Inferior parietal cortex (tissue), 1 donor: ENCODE measurements around the gene TMEFF2.
"Not testable (repeated sequence)": the region's sequence is repeated elsewhere in the genome, so short reads cannot be mapped to it uniquely, and the experiment has no call there.

ENCODE experiments used
- DNase-seq: peaks from one replicate; pipeline ENCODE4 v3.0.0-alpha.2; 2016; ENCODE audit errors: extremely low spot score

The TMEFF2 gene

DNA sequence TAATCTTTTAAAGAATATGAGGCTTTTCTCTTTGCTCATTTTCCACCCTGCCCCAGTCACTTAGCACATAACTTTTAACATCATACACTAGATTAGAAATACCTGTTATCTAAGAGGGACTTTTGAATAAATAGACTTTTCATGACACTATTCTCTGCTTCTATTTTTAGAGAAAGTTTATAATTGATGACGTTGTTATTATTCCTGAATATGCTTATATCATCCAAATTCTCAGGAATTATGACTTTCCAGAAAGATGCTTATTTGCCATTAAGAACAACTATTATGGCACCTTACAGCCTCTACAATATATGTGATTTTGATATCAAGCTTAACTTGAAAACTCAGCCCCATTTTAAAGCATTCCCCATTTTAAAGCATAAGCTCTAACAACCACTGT, 11.4 kb downstream of the TMEFF2 start:
- no peak for DNase-seq

DNA sequence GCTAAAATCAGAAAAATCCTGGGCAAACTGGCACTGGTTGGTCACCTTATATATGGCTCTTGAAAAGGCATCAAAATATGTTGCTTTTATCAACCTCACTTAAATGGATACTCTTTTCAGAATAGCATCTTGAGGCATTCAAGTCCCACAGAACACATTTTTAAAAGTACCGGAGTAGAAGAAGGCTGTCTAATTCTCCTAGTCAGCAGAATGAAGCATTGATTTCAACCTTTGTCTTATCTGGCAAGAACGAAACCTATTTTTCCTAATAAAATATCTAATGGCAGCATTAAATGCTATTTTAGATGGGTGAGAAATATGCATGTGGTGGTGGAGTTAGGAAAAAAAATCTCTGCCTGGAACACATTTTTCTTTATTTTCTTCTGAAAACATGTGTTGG, 27.8 kb downstream of the TMEFF2 start:
- no peak for DNase-seq

DNA sequence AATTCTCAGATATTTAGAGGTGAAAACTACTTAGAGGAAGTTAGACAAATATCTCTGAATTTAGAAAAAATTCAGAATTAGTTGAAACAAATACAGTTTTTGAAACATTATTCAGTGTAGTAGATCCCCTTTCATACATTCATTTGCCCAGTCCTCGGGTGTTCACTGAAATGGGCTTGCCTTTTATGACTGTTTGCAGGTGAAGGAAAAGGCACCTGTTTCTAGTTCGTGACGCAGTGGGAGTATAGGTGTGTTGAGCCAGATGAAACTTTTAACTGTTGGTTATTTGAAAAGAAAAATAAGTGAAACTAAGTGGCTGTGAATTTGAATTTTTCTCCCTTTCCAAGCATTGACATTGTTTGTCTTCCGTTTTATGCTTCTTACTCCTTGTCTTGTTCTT, 28.9 kb downstream of the TMEFF2 start:
- DNase-seq = no peak

DNA sequence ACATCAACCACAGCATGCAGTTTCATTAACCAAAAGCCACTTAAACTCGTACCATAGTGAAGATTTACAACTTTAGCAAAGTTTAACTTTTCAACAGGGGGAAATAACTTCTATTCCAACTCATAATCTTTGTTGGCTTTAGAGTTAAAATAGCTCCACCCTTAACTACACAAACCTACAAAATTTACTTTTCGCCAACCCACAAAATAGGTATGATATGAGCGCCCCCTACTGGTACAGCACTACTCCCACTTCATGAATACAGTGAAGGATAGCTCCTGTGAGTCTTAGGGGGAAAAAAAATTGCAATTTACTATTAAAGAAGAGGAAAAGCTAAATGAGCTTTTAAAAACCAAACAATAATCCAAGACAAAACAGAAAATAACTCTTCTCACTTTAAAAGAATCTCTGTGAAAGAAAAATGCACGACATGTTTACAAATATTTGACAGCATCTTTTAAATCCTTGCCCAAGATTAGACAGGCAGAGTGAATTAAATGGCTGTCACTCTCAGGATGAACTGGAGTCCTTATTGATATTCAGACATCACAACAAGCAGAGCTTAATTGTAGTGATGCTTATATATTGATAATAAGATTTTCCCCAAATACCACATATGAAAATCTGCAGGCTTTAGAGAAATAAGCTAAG, 32.2 kb downstream of the TMEFF2 start:
- peak; percentile 89 for DNase-seq

DNA sequence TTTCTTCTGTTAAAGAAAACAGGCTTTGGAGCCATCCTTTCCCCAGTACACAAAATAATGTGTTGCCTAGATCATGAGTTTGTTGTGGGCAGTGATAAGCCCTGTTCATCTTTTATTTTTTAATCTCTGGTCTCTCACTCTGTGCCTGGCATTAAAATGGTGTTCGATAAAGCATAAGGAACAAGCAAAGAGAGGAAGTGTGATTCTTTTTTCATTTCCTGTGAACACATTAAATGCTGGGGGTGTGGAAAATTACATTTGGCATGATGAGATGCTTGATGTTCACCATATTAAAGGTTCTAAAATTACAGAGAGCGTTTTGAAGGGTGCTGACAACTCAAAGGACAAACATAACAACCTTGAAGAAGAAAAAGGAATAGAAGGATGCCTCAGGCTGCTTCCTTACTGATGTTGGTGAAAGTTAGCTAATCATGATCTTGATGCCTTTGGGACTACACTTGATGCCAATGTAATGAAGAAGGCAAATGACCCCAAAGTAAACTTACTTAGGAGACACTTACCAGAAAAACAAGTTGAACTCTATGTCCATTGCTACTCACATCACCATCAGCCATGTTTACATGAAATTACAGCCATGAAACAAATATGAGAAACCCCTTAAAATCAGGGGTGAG, 33.0 kb downstream of the TMEFF2 start:
- DNase-seq = no peak

DNA sequence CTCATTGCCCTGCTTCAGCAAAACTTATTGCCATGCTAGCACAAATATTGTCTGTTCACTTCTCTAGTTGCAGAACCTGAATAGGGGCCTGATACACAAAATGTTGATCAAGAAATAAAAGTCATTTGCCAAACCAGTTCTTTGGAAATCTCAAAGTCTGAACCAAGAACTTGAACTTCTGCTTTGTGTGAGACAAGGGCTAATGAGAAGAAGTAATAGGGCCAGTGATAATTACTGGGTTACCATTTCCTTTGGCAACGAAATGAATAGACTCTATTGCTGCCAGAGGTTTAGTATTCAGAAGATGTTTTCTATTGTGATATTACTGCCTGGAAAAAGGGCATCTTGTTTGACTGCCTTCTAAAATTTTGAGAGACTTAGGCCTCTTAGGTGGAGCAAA, 35.0 kb downstream of the TMEFF2 start:
- DNase-seq = no peak

DNA sequence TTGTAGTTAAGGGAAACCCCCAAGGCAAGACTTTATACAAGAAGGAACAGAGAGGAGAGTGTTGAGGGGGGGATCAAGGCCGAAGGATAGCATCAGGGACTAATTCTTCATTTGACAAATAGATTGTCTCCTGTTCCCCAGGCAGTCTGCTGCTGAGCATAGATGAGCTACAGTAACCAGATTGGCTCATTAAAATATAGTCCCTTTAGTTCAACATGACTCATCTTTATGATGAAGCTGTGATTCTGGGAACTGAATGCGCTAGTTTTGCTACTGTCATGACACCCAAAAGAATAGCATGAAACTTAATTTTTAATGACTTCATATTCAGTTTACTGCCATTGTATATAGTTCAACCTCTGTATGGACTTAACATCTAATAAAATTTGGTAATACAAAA, 35.5 kb downstream of the TMEFF2 start:
- no peak for DNase-seq

DNA sequence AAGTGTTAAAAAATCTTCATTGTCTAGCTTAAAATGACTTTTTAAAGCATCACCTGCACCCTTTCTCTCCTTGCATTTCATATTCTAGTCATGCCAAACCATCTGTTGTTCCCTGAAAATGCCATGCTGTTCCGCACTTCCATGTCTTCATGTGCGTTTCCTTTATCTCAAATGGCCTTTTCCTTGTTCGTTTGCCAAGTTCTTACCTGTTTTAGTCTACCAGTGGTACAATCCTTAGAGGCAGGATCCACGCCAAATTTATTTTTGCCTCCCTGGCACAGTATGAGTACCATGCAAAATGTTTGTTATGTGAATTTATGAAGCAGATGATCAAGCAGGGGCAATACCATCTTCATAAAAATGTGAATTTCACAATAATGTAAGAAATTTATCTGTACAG, 37.0 kb downstream of the TMEFF2 start:
- DNase-seq = no peak

DNA sequence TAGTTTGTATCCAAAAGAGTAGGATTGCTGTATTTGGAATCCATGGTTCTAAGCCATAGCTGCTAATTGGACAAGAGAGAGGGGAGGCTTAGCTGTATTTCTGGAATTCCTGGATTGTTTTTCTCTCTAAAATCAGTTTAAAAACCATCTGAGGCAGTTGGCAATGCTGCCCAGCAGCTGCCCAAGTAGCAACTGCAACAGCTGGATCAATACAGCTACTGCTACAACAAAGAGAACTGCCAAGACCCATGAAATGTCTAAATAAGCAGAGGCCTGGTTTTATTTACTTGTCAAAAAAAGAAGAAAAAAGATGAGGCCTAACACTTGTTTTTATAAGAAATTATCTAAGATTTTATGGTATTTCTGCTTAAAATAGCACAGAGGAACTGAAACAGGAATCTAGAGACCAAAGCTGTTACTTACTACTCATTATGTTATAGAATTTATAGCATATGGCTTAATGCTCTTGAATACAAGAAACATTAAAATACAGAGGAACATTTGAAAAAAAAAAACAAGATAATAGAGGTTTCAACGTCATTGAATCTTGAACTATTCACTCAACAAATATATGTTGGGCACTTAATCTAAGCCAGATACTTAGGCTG, 39.1 kb downstream of the TMEFF2 start:
- DNase-seq = no peak

DNA sequence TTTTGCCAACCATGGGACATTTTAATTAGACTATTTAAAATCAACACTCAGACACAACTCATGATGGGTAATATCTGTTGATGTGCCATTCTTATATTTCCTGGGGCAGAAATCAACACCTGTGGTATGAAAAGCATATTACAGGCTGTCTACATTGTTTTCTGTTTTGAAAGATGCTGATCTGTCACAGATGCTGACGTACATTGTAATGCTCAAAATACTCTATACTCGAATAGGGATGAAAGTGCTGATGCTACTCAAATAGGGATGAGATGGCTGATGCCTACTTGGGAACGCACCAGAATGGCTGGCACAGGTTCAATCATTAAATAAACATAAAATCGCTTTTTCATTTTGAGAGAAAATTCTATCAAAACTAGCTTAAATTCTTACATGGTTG, 41.2 kb downstream of the TMEFF2 start:
- no peak for DNase-seq

DNA sequence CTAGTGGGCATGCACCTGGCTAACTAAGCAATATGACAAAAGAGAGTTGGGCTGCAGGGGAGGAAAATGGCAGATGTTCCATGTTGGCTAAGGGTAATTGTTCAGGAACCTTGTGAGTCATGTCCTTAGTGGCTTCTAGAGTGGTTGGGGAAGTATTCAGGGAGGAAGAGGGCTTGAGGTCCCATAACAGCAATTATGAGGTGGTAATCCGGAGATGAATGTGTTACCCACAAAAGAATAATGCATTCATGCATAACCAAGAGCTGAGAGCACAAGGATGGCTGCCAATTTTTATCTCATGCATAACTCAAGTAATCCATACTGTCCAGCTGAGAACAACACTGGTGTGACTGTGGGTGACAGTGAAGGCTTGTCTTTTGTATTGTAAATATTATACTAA, 42.9 kb downstream of the TMEFF2 start:
- no peak for DNase-seq

DNA sequence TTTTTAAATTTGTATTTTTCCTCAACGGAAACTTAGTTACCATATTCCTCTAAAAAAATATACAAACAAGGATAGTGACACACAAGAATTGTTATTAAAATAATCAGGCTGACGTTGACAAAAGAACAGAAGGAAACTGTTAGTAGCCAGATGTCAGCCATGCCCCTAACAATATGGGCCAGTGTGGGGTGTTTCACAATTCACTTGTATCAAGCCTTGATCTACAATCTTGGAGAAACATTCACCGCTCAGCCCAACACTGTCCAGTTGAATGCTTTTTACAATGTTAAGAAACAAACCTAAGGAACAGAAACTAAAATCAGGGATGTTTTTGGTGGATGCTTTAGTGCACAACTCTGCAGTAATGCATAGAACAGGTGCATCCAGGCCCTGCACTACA, 44.6 kb downstream of the TMEFF2 start:
- DNase-seq = no peak

DNA sequence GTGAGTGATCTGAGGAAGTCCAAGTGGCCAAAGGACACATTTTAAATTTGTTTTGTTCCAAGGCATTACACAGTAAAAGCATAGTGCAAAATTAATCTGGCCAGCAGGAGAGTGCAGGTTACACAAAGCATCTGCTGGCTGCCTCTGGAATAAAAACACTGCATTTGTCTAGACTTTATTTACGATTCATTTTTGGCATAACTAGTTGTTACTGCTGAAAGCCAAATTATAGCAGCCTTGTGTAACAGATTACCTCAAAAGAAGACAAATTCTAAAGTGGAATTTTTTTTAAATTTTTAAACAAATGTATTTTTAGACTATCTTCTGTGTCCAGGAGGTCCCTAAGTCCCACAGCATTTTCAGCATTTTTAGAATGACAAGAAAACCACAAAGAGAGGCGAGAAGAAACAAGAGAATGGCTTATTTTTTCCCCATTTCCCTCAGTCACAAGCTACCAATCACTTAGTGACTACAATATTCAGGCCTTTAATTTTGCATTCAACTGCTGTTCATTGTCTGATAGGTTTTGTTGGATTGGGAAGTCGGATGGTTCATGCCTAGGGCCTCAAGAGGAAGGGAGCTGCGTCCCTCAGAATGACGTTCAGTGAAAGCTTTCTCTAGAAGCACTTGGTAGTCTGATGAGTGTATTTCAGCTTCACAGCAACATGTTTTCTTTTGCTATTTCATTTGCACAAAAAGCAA, 46.0 kb downstream of the TMEFF2 start:
- DNase-seq = peak; percentile 54

DNA sequence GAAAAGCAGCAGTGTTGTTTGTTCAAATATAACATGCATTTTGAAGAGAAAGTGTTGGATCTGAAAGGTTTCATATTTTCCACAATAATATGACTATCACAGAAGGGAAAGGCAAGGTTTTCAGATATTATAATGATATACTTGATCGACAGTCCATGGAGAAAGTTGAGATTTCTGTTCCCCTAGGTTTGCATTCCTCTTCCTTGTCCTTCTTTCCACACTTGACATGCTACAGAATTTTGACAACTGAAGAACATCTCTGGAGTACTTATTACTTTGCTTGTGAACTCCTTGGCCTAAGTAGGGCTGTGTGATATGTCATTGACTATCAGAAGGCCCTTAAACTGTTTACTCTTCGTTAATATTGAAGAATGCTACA, 46.5 kb downstream of the TMEFF2 start:
- no peak for DNase-seq

DNA sequence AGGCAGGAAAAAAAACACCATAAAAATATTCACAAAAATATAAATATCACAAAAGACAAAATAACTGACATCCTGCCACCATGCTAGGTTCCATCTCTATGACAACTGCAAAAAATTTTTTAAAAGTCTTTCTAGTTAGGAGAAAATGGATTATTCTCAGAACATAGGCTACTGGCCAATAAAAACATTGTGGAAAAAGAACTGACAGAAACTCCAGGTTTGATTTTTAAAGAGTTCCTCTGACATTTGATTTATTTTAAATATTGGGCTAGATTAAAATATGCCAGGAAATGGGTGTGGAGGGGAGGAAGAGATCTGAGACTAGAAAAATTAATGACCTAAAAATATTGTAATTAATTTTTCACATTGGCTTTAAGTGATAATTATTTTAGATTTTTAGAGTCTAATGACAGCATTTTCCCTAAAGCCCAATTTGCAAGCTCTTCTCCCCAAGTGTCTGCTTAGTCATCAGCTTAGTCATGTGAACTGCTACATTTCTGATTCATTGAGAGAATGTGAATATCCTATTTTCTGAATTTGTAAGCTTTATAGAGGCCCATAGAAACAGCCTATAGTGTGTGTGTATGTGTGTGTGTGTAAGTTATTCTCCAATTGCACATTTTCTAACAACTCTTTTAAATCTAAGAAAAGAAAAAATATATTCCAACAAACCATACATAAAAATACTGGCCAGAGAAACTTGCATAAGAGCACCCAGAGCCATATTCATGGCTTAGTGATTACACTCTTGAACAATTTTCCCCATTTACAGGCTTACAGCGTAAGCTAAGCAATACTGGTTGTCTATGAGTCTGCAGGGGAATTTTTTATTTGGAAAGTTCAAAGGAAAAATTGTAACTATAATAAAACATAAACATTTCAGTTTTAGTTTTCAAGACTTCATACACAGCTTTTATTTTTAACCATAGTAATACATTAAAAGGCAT, 48.4 kb downstream of the TMEFF2 start:
- DNase-seq = no peak

DNA sequence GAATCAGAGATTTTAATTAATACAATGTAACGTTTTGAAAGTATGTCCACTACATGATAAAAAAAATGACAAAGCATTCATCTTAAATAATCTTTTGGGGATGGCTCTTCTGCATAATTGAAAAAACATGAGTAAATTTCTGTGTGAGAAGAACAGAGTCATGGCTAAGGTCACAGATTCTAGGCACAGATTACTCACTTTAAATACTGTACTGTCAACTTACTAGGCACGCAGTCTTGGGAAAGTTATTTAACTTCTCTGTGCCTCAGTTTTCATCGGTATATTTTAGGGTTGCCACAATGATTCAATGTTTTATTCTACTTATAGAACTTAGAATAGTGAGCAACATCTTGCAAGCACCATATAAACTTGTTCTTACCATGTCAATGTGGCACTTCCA, 49.2 kb downstream of the TMEFF2 start:
- DNase-seq = no peak

DNA sequence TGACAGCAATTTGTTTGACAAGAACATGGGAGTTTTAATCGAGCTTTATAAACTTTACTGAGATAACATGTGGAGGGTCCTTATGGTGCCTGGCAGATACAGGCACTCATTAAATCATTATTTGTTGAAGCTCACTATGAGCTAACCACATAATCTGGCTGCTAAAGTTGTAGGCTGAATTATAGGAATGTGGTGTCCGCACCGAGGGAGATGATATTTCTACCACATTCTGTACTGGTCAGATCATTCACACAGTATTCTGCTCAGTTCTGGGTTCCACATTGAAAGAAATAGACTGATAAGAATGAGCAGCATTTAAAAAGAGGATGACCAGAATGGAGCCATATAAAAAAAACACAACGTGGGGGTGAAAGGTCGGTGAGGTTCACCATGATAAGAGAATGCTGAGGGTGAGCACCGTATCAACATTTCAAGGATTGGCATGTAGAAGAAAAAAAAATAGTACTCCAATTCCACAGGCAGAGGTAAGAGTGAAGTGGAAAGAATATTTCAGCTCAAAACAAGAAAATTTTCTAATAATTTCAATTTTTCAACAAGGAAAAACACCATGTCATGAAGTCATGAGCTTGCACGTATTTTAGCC, 54.4 kb downstream of the TMEFF2 start:
- DNase-seq = no peak

DNA sequence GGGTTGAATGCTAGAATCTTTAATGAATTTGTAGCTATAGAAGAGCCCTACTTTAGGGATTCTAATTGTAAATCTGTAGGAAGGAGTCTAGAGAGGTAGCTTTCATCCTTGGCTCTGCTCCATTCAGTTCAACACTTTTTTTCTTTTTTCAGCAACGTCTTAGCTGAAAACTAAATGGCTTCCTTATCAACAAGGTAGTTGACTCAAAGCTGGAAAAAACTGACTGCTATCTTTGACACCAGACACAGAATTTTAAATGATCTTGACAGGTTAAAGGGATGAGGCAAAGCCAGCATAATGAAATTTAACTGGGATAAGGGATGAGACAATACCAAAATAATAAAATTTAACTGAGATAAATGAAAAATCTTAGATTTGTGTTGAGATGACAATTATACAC, 54.9 kb downstream of the TMEFF2 start:
- no peak for DNase-seq

DNA sequence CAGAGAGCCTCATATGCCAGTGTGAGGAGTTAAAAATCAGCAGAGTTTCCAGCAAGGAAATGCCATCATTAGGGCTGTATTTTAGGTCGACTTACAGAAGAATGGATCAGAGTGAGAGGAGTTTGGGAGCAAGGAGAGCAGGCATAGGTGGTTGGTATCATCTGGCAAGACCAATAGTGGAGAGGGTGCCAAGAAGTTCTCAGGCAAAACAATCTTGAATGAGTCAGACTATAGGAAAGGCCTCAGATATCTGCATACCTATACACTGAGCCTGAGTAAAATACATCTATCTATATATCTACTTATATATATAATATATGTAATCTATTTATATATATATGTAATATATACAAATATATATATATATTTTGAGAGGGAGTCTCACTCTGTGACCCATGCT, 57.3 kb downstream of the TMEFF2 start:
- DNase-seq = no peak

DNA sequence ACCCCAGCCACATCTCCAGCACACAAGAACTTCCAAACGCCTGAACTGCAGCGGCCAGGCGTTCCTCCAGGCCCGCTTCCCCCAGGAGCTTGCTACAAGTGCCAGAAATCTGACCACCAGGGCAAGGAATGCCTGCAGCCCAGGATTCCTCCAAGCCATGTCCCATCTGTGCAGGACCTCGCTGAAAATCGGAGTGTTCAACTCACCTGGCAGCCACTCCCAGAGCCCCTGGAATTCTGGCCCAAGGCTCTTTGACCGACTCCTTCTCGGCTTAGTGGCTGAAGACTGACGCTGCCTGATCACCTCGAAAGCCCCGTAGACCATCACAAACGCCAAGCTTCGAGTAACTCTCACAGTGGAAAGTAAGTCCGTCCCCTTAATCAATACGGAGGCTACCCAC, 62.1 kb downstream of the TMEFF2 start:
- DNase-seq = not testable (repeated sequence)

DNA sequence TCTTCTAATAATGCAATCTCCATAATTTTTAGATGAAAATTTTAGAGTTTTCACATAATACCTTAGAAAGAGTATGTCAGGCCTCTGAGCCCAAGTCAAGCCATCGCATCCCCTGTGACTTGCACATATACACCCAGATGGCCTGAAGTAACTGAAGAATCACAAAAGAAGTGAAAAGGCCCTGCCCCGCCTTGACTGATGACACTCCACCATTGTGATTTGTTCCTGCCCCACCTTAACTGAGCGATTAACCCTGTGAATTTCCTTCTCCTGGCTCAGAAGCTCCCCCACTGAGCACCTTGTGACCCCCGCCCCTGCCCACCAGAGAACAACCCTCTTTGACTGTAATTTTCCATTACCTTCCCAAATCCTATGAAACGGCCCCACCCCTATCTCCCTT, 64.4 kb downstream of the TMEFF2 start:
- DNase-seq = not testable (repeated sequence)
